ENCODE data around the gene DDX52. TPM values are rescaled to one million over a fixed set of nuclear protein-coding genes. Genes with fewer than 3 reads are reported as not detected.

The DDX52 gene
- total and polyA plus RNA-seq, 2 of the 8 experiments (the other 6 are each of a cell fraction or from before 2014, with no cell fraction given) = 10.0 to 45.9 TPM

DNA sequence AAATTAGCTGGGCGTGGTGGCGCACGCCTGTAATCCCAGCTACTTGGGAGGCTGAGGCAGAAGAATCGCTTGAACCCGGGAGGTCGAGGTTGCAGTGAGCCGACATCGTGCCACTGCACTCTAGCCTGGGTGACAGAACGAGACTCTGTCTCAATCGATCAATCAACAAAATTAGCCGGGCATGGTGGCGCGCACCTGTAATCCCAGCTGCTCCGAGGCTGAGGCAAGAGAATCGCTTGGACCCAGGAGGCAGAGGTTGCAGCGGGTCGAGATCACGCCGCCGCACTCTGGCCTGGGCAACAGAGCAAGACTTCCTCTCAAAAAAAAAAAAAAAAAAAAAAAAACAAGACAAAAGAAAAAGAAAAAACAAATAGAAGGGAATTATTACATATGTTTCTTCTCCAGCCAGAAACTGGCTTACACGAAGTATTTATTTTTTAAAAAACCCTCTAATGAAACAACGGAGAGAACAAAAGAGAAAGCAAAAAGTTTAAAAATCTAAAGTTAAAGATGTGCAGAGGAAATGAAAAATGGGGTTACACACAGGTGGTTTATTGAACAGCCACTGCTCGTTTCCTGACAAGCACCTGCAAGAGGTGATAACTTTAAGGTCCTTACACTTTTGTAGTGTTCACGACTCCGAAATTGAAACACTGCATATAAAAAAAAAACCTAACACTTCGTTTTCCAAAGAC is 35.5 kb downstream of the DDX52 start (continued):
- TF ChIP-seq, protein P1, sequence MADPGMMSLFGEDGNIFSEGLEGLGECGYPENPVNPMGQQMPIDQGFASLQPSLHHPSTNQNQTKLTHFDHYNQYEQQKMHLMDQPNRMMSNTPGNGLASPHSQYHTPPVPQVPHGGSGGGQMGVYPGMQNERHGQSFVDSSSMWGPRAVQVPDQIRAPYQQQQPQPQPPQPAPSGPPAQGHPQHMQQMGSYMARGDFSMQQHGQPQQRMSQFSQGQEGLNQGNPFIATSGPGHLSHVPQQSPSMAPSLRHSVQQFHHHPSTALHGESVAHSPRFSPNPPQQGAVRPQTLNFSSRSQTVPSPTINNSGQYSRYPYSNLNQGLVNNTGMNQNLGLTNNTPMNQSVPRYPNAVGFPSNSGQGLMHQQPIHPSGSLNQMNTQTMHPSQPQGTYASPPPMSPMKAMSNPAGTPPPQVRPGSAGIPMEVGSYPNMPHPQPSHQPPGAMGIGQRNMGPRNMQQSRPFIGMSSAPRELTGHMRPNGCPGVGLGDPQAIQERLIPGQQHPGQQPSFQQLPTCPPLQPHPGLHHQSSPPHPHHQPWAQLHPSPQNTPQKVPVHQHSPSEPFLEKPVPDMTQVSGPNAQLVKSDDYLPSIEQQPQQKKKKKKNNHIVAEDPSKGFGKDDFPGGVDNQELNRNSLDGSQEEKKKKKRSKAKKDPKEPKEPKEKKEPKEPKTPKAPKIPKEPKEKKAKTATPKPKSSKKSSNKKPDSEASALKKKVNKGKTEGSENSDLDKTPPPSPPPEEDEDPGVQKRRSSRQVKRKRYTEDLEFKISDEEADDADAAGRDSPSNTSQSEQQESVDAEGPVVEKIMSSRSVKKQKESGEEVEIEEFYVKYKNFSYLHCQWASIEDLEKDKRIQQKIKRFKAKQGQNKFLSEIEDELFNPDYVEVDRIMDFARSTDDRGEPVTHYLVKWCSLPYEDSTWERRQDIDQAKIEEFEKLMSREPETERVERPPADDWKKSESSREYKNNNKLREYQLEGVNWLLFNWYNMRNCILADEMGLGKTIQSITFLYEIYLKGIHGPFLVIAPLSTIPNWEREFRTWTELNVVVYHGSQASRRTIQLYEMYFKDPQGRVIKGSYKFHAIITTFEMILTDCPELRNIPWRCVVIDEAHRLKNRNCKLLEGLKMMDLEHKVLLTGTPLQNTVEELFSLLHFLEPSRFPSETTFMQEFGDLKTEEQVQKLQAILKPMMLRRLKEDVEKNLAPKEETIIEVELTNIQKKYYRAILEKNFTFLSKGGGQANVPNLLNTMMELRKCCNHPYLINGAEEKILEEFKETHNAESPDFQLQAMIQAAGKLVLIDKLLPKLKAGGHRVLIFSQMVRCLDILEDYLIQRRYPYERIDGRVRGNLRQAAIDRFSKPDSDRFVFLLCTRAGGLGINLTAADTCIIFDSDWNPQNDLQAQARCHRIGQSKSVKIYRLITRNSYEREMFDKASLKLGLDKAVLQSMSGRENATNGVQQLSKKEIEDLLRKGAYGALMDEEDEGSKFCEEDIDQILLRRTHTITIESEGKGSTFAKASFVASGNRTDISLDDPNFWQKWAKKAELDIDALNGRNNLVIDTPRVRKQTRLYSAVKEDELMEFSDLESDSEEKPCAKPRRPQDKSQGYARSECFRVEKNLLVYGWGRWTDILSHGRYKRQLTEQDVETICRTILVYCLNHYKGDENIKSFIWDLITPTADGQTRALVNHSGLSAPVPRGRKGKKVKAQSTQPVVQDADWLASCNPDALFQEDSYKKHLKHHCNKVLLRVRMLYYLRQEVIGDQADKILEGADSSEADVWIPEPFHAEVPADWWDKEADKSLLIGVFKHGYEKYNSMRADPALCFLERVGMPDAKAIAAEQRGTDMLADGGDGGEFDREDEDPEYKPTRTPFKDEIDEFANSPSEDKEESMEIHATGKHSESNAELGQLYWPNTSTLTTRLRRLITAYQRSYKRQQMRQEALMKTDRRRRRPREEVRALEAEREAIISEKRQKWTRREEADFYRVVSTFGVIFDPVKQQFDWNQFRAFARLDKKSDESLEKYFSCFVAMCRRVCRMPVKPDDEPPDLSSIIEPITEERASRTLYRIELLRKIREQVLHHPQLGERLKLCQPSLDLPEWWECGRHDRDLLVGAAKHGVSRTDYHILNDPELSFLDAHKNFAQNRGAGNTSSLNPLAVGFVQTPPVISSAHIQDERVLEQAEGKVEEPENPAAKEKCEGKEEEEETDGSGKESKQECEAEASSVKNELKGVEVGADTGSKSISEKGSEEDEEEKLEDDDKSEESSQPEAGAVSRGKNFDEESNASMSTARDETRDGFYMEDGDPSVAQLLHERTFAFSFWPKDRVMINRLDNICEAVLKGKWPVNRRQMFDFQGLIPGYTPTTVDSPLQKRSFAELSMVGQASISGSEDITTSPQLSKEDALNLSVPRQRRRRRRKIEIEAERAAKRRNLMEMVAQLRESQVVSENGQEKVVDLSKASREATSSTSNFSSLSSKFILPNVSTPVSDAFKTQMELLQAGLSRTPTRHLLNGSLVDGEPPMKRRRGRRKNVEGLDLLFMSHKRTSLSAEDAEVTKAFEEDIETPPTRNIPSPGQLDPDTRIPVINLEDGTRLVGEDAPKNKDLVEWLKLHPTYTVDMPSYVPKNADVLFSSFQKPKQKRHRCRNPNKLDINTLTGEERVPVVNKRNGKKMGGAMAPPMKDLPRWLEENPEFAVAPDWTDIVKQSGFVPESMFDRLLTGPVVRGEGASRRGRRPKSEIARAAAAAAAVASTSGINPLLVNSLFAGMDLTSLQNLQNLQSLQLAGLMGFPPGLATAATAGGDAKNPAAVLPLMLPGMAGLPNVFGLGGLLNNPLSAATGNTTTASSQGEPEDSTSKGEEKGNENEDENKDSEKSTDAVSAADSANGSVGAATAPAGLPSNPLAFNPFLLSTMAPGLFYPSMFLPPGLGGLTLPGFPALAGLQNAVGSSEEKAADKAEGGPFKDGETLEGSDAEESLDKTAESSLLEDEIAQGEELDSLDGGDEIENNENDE (IDR thresholded peaks at IDR 0.05; ENCODE audit: insufficient replicate concordance, low read length) = no peak
- TF ChIP-seq FOSL1 (IDR thresholded peaks at IDR 0.05; ENCODE audit: insufficient read depth, low read depth, low read length) = no peak
- TF ChIP-seq KDM5A (IDR thresholded peaks at IDR 0.05; ENCODE audit: low read length) = no peak
- no peak for TF ChIP-seq SIRT6 (IDR thresholded peaks at IDR 0.05; ENCODE audit: low read length)

Measured in H1 (cell line).